A673 (cell line): ENCODE measurements around the gene CYTH3. TPM values are rescaled to one million over a fixed set of nuclear protein-coding genes. Genes with fewer than 3 reads are reported as not detected.

ENCODE experiments used
- BruUV-seq: library from RNA; stranded (reverse); fragments of 400-500 nt; replicated peaks from 2 replicates; lab custom pipeline; 2021; lab: Mats Ljungman, UMichigan
- CTCF ChIA-PET: fragments of 300-600 bp; sonication (Branson Sonifier 250); formaldehyde crosslinking; loops from one replicate; lab custom pipeline; 2022; ENCODE audit warnings: antibody characterized with exemption; lab: Charles Lee
- POLR2A ChIA-PET: fragments of 300-600 bp; sonication (Branson Sonifier 250); formaldehyde crosslinking; loops from one replicate; lab custom pipeline; 2022; ENCODE audit warnings: antibody characterized with exemption; ENCODE audit not compliant: low non-redundant PET; lab: Charles Lee
- DNase-seq: peaks from one replicate; pipeline ENCODE4 v3.0.0-alpha.2; 2015; ENCODE audit warnings: low spot score
- H3K27ac ChIP-seq: fragments of 200-600 bp; sonication (generic); 2 replicates; pipeline ENCODE4 v1.5.1; 2016; ENCODE audit warnings: mixed run types, low read depth, mild to moderate bottlenecking, mixed read lengths, antibody characterized with exemption, low read length; ENCODE audit not compliant: poor library complexity, severe bottlenecking
- H3K27me3 ChIP-seq: fragments of 200-600 bp; sonication (generic); replicated peaks from 2 replicates; pipeline ENCODE4 v1.6.1; 2017; ENCODE audit warnings: mixed run types, low read depth, mild to moderate bottlenecking, mixed read lengths, antibody characterized with exemption, low read length; ENCODE audit not compliant: insufficient read depth, poor library complexity
- H3K36me3 ChIP-seq: fragments of 200-600 bp; sonication (generic); 2 replicates; pipeline ENCODE4 v1.6.1; 2016; ENCODE audit warnings: mixed run types, mild to moderate bottlenecking, mixed read lengths, antibody characterized with exemption, low read length; ENCODE audit not compliant: insufficient read depth, poor library complexity, severe bottlenecking
- H3K4me1 ChIP-seq: fragments of 200-600 bp; sonication (generic); 2 replicates; pipeline ENCODE4 v1.6.1; 2017; ENCODE audit warnings: mixed run types, mild to moderate bottlenecking, mixed read lengths, antibody characterized with exemption, low read length; ENCODE audit not compliant: insufficient read depth, poor library complexity, severe bottlenecking
- H3K4me3 ChIP-seq: fragments of 200-600 bp; sonication (generic); 2 replicates; pipeline ENCODE4 v1.5.1; 2016; ENCODE audit warnings: low read depth, mixed run types, mild to moderate bottlenecking, mixed read lengths, low read length; ENCODE audit not compliant: poor library complexity, severe bottlenecking
- H3K9me3 ChIP-seq: fragments of 200-600 bp; sonication (generic); 2 replicates; pipeline ENCODE4 v1.6.1; 2016; ENCODE audit warnings: mixed run types, low read depth, mild to moderate bottlenecking, mixed read lengths, antibody characterized with exemption, low read length; ENCODE audit not compliant: poor library complexity, severe bottlenecking
- EZH2 ChIP-seq: fragments of 200-600 bp; sonication (generic); IDR thresholded peaks from 2 replicates; pipeline ENCODE4 v1.6.1; 2017; ENCODE audit warnings: borderline replicate concordance, low read depth, mild to moderate bottlenecking, mixed read lengths, antibody characterized with exemption, low read length; ENCODE audit not compliant: poor library complexity, severe bottlenecking
- intact Hi-C: fragments of 100-400 bp; cut with micrococcal nuclease; formaldehyde crosslinking; loops from one replicate; pipeline ENCODE4 v1.10.0; 2022; ENCODE audit not compliant: unreplicated experiment
- total RNA-seq: library from RNA; stranded (reverse); gene quantifications from 2 replicates; pipeline ENCODE4 v1.2.3, GENCODE V29; 2021
- TF ChIP-seq, protein P1 (sequence below): fragments of 300-800, 200-600 bp; sonication (generic); conservative IDR thresholded peaks from 2 replicates; pipeline ENCODE4 v1.5.1; 2017; ENCODE audit warnings: low read depth, mild to moderate bottlenecking, antibody characterized with exemption, low read length, moderate library complexity, mixed read lengths

The CYTH3 gene
- total RNA-seq, 1 experiment from 2014 or later = 20.2 TPM

DNA sequence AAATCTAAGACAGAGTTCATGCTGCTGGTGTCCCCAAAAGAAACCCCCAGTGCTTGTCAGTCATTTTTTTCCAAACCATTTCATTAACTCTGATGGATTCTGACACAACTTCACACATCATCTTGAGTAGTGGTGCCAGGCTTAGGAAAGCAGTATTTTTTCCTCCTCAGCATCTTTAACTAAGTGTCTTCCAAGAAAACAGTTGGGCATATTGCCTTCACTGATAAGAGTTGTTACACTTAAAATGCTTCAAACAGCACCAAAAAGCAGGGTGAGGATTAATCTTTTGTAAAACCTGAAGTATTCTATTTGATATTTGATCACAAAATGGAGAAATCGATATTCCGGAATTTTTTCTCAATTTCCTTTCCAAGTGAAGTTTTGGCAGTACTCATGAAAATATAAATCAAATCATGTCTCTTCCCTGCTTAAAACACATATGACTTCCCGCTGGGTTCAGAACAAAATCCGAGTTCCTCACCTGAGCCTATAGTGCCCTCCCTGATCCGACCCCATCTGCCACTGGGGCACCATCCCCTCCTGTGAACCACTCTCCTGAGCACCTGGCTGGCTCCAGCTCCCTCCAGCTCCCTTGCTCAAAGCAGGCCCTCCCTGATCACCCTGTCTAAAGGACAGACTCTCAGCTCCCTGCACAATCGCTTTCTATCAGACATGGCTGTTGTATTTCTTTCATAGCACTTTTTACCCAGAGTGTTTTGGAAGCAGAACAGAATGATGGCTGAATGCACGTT is 61.6 kb downstream of the CYTH3 start:
- ChIA-PET POLR2A (no interaction called here), CTCF (no interaction called here)
- H3K4me3 ChIP-seq = no peak overlapping the region
- no peaks in the 10 kb centered on the region for H3K27me3 ChIP-seq
- no peaks in the 10 kb centered on the region for H3K9me3 ChIP-seq
- no peaks in the 10 kb centered on the region for H3K36me3 ChIP-seq
- no peak for DNase-seq
- no TSS peak for BruUV-seq
- H3K4me1 ChIP-seq = peaks cover 6% of the 10 kb centered on the region
- no peak for TF ChIP-seq EZH2
- TF ChIP-seq, protein P1, sequence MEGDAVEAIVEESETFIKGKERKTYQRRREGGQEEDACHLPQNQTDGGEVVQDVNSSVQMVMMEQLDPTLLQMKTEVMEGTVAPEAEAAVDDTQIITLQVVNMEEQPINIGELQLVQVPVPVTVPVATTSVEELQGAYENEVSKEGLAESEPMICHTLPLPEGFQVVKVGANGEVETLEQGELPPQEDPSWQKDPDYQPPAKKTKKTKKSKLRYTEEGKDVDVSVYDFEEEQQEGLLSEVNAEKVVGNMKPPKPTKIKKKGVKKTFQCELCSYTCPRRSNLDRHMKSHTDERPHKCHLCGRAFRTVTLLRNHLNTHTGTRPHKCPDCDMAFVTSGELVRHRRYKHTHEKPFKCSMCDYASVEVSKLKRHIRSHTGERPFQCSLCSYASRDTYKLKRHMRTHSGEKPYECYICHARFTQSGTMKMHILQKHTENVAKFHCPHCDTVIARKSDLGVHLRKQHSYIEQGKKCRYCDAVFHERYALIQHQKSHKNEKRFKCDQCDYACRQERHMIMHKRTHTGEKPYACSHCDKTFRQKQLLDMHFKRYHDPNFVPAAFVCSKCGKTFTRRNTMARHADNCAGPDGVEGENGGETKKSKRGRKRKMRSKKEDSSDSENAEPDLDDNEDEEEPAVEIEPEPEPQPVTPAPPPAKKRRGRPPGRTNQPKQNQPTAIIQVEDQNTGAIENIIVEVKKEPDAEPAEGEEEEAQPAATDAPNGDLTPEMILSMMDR = no peak
- intact Hi-C loops = no loop called here
- H3K27ac ChIP-seq = no peak overlapping the region

DNA sequence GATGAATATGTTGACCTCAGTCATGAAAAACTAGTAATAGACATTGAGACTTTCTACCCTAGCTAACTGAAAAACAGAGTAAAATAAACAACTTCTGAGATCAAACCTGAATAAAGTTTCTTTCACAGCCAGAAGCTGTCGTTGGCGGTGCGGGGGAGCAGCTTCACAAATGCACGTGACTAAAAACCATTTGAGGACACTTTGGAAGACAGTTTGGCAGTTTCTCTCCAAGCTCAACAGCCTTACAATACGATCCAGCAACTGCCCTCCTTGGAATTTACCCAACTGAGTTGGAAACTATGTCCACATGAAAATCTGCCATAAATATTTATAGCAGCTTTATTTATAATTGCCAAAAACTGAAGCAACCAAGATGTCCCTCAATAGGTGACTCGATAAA is 63.1 kb downstream of the CYTH3 start:
- no peak for DNase-seq
- no TSS peak for BruUV-seq
- intact Hi-C loops = no loop called here
- H3K4me3 ChIP-seq = no peak overlapping the region
- peaks cover 6% of the 10 kb centered on the region for H3K4me1 ChIP-seq
- no peaks in the 10 kb centered on the region for H3K27me3 ChIP-seq
- H3K36me3 ChIP-seq = no peaks in the 10 kb centered on the region
- CTCF ChIA-PET = interaction anchor here (0.5 kb wide), 1 partner anchor 350 kb away, joined by 3 read pairs; no protein-coding TSS in a partner anchor
- no peak overlapping the region for H3K27ac ChIP-seq
- no peaks in the 10 kb centered on the region for H3K9me3 ChIP-seq
- TF ChIP-seq EZH2 = no peak
- TF ChIP-seq, protein P1 = no peak
- POLR2A ChIA-PET = no interaction called here

DNA sequence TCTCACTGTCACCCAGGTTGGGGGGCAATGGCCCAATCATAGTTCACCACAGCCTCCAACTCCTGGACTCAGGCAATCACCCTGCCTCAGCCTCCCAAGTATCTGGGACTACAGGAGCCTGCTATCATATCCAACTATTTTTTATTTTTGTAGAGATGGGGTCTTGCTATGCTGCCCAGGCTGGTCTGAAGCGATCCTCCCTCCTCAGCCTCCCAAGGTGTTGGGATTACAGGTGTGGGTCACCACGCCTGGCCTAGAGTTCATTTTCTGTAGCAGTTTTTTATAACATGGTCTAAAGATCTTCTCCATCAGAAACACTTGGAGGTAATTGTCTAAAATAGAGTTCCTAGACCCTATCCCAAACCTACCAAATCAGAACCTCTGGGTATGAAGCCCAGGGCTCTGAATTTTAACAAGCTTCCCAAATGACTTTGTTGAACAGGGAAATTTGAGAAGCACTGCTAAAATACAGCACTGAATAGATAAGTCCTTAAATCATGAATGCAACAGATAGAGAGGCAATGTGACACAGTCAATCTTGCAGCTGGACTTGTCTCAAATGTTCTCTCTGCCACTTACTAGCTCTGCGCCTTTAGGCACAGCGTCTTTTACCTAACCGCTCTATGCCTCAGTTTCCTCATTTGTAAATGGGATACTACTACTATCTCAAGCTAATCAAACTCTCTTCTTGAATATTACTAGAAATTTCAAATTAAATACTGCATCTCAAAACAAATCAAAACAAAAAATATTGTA is 63.7 kb downstream of the CYTH3 start:
- TF ChIP-seq EZH2 = no peak
- TF ChIP-seq, protein P1 = no peak
- ChIA-PET POLR2A (no interaction called here), CTCF (interaction anchor here (0.5 kb wide), 1 partner anchor 350 kb away, joined by 3 read pairs; no protein-coding TSS in a partner anchor)
- intact Hi-C loops = no loop called here
- Histone ChIP-seq H3K27ac (no peak overlapping the region), H3K36me3 (no peaks in the 10 kb centered on the region), H3K27me3 (no peaks in the 10 kb centered on the region), H3K9me3 (no peaks in the 10 kb centered on the region), H3K4me3 (no peak overlapping the region), H3K4me1 (peaks cover 6% of the 10 kb centered on the region)
- no peak for DNase-seq
- BruUV-seq = no TSS peak
